Panc1 (cell line): ENCODE measurements around the gene FAM151B. TPM values are rescaled to one million over a fixed set of nuclear protein-coding genes. Genes with fewer than 3 reads are reported as not detected.

Source experiments
- ATAC-seq: fragments of 200-7000 bp; cut with Tn5 transposase; 2 replicates; pipeline ENCODE4 v1.9.1; 2020; ENCODE audit warnings: mild to moderate bottlenecking, moderate library complexity
- BruUV-seq: library from RNA; stranded (reverse); fragments of 400-500 nt; replicated peaks from 2 replicates; lab custom pipeline; 2021; lab: Mats Ljungman, UMichigan
- CTCF ChIA-PET: fragments of 300-600 bp; sonication (Branson Sonifier 250); formaldehyde crosslinking; loops from one replicate; lab custom pipeline; 2022; ENCODE audit warnings: antibody characterized with exemption; lab: Charles Lee
- POLR2A ChIA-PET: fragments of 300-600 bp; sonication (Branson Sonifier 250); formaldehyde crosslinking; loops from one replicate; lab custom pipeline; 2022; ENCODE audit warnings: antibody characterized with exemption; lab: Charles Lee
- DNase-seq: peaks from one replicate; pipeline ENCODE4 v3.0.0-alpha.2; 2010; ENCODE audit warnings: low read depth, low spot score
- H3K27ac ChIP-seq: 2 replicates; pipeline ENCODE4 v1.5.1; 2011; ENCODE audit warnings: mild to moderate bottlenecking, low read length, inconsistent platforms
- H3K27me3 ChIP-seq: fragments of 200-500 bp; sonication (Bioruptor generic); 2 replicates; pipeline ENCODE4 v1.6.0; 2014; ENCODE audit warnings: low read length, inconsistent platforms; ENCODE audit not compliant: control insufficient read depth, insufficient read depth
- H3K36me3 ChIP-seq: fragments of 200-500 bp; sonication (Bioruptor generic); 2 replicates; pipeline ENCODE4 v1.5.1; 2014; ENCODE audit warnings: inconsistent platforms, mild to moderate bottlenecking, low read length, moderate library complexity; ENCODE audit not compliant: control insufficient read depth, insufficient read depth
- H3K4me1 ChIP-seq: 2 replicates; pipeline ENCODE4 v1.5.1; 2011; ENCODE audit warnings: inconsistent platforms, mild to moderate bottlenecking, low read length, moderate library complexity; ENCODE audit not compliant: control insufficient read depth, insufficient read depth
- H3K4me3 ChIP-seq, 2 experiments: 2 replicates each; pipeline ENCODE4 v1.5.1; 2011 to 2012; ENCODE audit warnings: low read depth in 2 of 2, low read length in 2 of 2, mild to moderate bottlenecking in 2 of 2, inconsistent platforms in 1 of 2, moderate library complexity in 1 of 2
- H3K9me3 ChIP-seq: fragments of 200-500 bp; sonication (Bioruptor generic); 2 replicates; pipeline ENCODE4 v1.5.1; 2014; ENCODE audit warnings: low read depth, mild to moderate bottlenecking, inconsistent platforms, low read length, moderate library complexity; ENCODE audit not compliant: control insufficient read depth, insufficient read depth
- POLR2AphosphoS5 ChIP-seq: IDR thresholded peaks from 2 replicates; pipeline ENCODE4 v1.6.1; 2012; ENCODE audit warnings: mild to moderate bottlenecking, low read depth, low read length, moderate library complexity
- SIN3A ChIP-seq: IDR thresholded peaks from 2 replicates; pipeline ENCODE4 v1.6.1; 2012; ENCODE audit warnings: low read depth, mild to moderate bottlenecking, low read length, moderate library complexity, borderline replicate concordance; ENCODE audit not compliant: insufficient read depth
- TCF7L2 ChIP-seq: IDR thresholded peaks from 2 replicates; pipeline ENCODE4 v1.6.1; 2011; ENCODE audit warnings: mild to moderate bottlenecking, low read depth, low read length, inconsistent platforms
- in situ Hi-C: cut with HindIII; loops from 2 replicates; pipeline ENCODE4 v1.10.0; 2016; ENCODE audit warnings: low sequenced_read_pairs, low pct_unique_long_range_greater_than_20kb
- intact Hi-C: fragments of 100-400 bp; cut with micrococcal nuclease; formaldehyde crosslinking; loops from one replicate; pipeline ENCODE4 v1.10.0; 2022; ENCODE audit not compliant: unreplicated experiment
- total RNA-seq: library from RNA; stranded (reverse); gene quantifications from one replicate; pipeline ENCODE4 v1.2.1, GENCODE V29; 2021; ENCODE audit not compliant: unreplicated experiment
- TF ChIP-seq, protein P1 (sequence below), 2 experiments: IDR thresholded peaks; 2 replicates each; pipeline ENCODE4 v1.6.1; 2011 to 2012; ENCODE audit warnings: low read depth in 2 of 2, control low read depth in 1 of 2, low read length in 1 of 2, mild to moderate bottlenecking in 1 of 2, moderate library complexity in 1 of 2; ENCODE audit not compliant: insufficient read depth in 1 of 2
- TF ChIP-seq, protein P2 (sequence below): fragments of 450-650 bp; IDR thresholded peaks from 2 replicates; pipeline ENCODE4 v1.5.1; 2017; ENCODE audit warnings: mild to moderate bottlenecking

The FAM151B gene
- total RNA-seq, 1 experiment from 2014 or later: 2.8 TPM

DNA sequence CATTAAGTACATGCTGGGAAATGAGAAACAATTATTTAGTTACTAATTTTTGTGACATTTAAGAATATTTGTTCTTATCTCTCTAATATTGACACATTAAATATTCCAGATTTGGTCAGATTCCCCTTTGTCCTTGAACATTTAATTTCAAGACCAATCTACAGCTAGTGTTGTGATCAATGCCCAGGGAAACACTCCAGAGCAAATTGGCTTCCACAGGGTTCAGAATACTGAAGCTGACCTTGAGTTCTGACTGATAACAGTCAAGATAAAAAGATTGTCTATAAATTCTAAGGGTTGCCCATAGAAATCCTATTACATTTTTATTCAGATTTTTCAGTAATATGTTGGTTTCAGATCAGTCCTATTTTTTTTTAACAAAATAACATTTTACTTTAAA lies 48.7 kb upstream of the FAM151B start:
- ChIA-PET CTCF (no interaction called here), POLR2A (no interaction called here)
- ATAC-seq (no peak), DNase-seq (no peak)
- TF ChIP-seq SIN3A: no peak
- TF ChIP-seq, protein P1, sequence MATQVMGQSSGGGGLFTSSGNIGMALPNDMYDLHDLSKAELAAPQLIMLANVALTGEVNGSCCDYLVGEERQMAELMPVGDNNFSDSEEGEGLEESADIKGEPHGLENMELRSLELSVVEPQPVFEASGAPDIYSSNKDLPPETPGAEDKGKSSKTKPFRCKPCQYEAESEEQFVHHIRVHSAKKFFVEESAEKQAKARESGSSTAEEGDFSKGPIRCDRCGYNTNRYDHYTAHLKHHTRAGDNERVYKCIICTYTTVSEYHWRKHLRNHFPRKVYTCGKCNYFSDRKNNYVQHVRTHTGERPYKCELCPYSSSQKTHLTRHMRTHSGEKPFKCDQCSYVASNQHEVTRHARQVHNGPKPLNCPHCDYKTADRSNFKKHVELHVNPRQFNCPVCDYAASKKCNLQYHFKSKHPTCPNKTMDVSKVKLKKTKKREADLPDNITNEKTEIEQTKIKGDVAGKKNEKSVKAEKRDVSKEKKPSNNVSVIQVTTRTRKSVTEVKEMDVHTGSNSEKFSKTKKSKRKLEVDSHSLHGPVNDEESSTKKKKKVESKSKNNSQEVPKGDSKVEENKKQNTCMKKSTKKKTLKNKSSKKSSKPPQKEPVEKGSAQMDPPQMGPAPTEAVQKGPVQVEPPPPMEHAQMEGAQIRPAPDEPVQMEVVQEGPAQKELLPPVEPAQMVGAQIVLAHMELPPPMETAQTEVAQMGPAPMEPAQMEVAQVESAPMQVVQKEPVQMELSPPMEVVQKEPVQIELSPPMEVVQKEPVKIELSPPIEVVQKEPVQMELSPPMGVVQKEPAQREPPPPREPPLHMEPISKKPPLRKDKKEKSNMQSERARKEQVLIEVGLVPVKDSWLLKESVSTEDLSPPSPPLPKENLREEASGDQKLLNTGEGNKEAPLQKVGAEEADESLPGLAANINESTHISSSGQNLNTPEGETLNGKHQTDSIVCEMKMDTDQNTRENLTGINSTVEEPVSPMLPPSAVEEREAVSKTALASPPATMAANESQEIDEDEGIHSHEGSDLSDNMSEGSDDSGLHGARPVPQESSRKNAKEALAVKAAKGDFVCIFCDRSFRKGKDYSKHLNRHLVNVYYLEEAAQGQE (IDR thresholded peaks at IDR 0.05; ENCODE audit: insufficient read depth in 1 of 2, low read depth in 2 of 2, low read length in 1 of 2): no peak
- TF ChIP-seq, protein P2, sequence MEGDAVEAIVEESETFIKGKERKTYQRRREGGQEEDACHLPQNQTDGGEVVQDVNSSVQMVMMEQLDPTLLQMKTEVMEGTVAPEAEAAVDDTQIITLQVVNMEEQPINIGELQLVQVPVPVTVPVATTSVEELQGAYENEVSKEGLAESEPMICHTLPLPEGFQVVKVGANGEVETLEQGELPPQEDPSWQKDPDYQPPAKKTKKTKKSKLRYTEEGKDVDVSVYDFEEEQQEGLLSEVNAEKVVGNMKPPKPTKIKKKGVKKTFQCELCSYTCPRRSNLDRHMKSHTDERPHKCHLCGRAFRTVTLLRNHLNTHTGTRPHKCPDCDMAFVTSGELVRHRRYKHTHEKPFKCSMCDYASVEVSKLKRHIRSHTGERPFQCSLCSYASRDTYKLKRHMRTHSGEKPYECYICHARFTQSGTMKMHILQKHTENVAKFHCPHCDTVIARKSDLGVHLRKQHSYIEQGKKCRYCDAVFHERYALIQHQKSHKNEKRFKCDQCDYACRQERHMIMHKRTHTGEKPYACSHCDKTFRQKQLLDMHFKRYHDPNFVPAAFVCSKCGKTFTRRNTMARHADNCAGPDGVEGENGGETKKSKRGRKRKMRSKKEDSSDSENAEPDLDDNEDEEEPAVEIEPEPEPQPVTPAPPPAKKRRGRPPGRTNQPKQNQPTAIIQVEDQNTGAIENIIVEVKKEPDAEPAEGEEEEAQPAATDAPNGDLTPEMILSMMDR: no peak
- no peak for TF ChIP-seq TCF7L2
- no peak for TF ChIP-seq POLR2AphosphoS5
- Histone ChIP-seq H3K27me3 (no peaks in the 10 kb centered on the region), H3K9me3 (no peaks in the 10 kb centered on the region), H3K4me3 (no peak overlapping the region), H3K36me3 (peaks cover 47% of the 10 kb centered on the region), H3K4me1 (no peaks in the 10 kb centered on the region; the same call in 1 of the 2 replicates), H3K27ac (no peak overlapping the region)
- intact Hi-C loops (no loop called here), in situ Hi-C loops (no loop called here)
- BruUV-seq: no TSS peak

DNA sequence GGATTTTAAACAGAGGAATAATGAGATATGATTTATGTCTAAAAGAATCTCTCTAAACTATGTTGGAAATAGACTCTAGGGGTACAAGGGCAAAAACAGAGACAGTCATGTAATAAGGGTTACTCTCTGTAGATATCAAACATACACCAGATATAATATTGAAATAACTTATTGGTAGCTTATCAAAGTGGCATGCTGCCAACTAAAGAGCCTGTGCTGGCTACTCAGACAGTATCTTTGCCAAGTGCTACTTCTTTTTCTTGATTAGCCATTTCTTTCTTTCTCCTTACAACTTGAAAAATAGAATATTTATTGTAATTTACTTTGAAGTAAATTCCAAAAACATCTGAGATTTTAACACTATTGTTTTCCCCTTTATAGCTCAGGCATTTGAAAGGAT lies 45.2 kb upstream of the FAM151B start:
- TSS peak; percentile 21 for BruUV-seq
- in situ Hi-C loops (no loop called here), intact Hi-C loops (no loop called here)
- Histone ChIP-seq H3K9me3 (no peaks in the 10 kb centered on the region), H3K4me1 (no peaks in the 10 kb centered on the region), H3K4me3 (no peak overlapping the region), H3K36me3 (peaks cover 46% of the 10 kb centered on the region), H3K27me3 (no peaks in the 10 kb centered on the region), H3K27ac (no peak overlapping the region)
- no peak for ATAC-seq
- no peak for DNase-seq
- CTCF ChIA-PET: no interaction called here
- POLR2A ChIA-PET: no interaction called here
- TF ChIP-seq SIN3A (no peak), TCF7L2 (no peak), POLR2AphosphoS5 (no peak)
- TF ChIP-seq, protein P1 (IDR thresholded peaks at IDR 0.05; ENCODE audit: insufficient read depth in 1 of 2, low read depth in 2 of 2, low read length in 1 of 2): no peak
- TF ChIP-seq, protein P2: no peak
